K562 (cell line): Measurements from ENCODE around the gene TBX3. TPM values are rescaled to one million over a fixed set of nuclear protein-coding genes. Genes with fewer than 3 reads are reported as not detected.

Source experiments
- ATAC-seq: fragments of 200-7000 bp; cut with Tn5 transposase; 3 replicates; pipeline ENCODE4 v1.9.1; 2020; ENCODE audit warnings: moderate library complexity
- BruUV-seq: library from RNA; stranded (reverse); fragments of 400-500 nt; replicated peaks from 2 replicates; lab custom pipeline; 2021; lab: Mats Ljungman, UMichigan
- CTCF ChIA-PET: fragments of 300-600 bp; formaldehyde crosslinking; extraction: SDS; loops from one replicate; lab custom pipeline; 2021; ENCODE audit warnings: low intra/inter-chr PET ratio; lab: Yijun Ruan, JAX
- POLR2A ChIA-PET: fragments of 300-600, 350-650 bp; sonication (Branson Sonifier 250); formaldehyde crosslinking; extraction: SDS; loops from one replicate; lab custom pipeline; 2021; ENCODE audit warnings: antibody characterized with exemption, inconsistent platforms; lab: Yijun Ruan, JAX
- DNase-seq, 4 experiments: peaks; one replicate each; pipeline versions ENCODE4 v3.0.0 to v3.0.0-alpha.2; 2011 to 2018; ENCODE audit warnings: low spot score in 3 of 4, mixed read lengths in 3 of 4; ENCODE audit errors: extremely low read depth in 1 of 4
- FAIRE-seq: peaks from 2 replicates; lab custom pipeline; 2011; peaks lifted over from hg19 to GRCh38; lab: Jason Lieb, UNC
- H2AFZ ChIP-seq: 2 replicates; pipeline ENCODE4 v1.6.0; 2011; ENCODE audit warnings: low read depth, low read length, control low read depth, inconsistent platforms
- H3K27ac ChIP-seq: fragments of 200-600 bp; 3 replicates; pipeline ENCODE4 v1.8.0; 2011; ENCODE audit warnings: low read depth, mild to moderate bottlenecking, control low read depth, inconsistent platforms, low read length, moderate library complexity, mixed read lengths; ENCODE audit errors: extremely low read depth
- H3K27me3 ChIP-seq, 2 experiments: fragments of 300-600 bp in 1 of 2; 2 replicates in 1 of 2; 3 replicates in 1 of 2; pipeline versions ENCODE4 v1.6.0 to v1.8.0; 2011; ENCODE audit warnings: inconsistent platforms in 2 of 2, low read length in 2 of 2, mild to moderate bottlenecking in 1 of 2, mixed read lengths in 1 of 2, moderate library complexity in 1 of 2; ENCODE audit not compliant: control insufficient read depth in 2 of 2, insufficient read depth in 2 of 2
- H3K36me3 ChIP-seq: fragments of 300-600 bp; 3 replicates; pipeline ENCODE4 v1.8.0; 2011; ENCODE audit warnings: mild to moderate bottlenecking, low read length, inconsistent platforms; ENCODE audit not compliant: control insufficient read depth, insufficient read depth
- H3K4me1 ChIP-seq, 2 experiments: fragments of 200-600 bp in 1 of 2; replicated peaks in 1 of 2; 2 replicates in 1 of 2; 3 replicates in 1 of 2; pipeline versions ENCODE4 v1.5.1 to v1.8.0; 2011; ENCODE audit warnings: inconsistent platforms in 2 of 2, low read length in 2 of 2, mild to moderate bottlenecking in 1 of 2, mixed read lengths in 1 of 2, moderate library complexity in 1 of 2; ENCODE audit not compliant: control insufficient read depth in 2 of 2, insufficient read depth in 2 of 2
- H3K4me2 ChIP-seq: 2 replicates; pipeline ENCODE4 v1.6.1; 2011; ENCODE audit warnings: low read length, control low read depth, inconsistent platforms, mixed read lengths; ENCODE audit not compliant: insufficient read depth
- H3K4me3 ChIP-seq: fragments of 200-600 bp; sonication (generic), shearing (Covaris generic); 2 replicates; pipeline ENCODE4 v1.5.1; 2016; ENCODE audit warnings: control low read depth, inconsistent platforms
- H3K79me2 ChIP-seq: fragments of 200-600 bp; 3 replicates; pipeline ENCODE4 v1.8.0; 2011; ENCODE audit warnings: low read length, inconsistent platforms; ENCODE audit not compliant: control insufficient read depth, insufficient read depth
- H3K9ac ChIP-seq, 2 experiments: 2 replicates each; pipeline versions ENCODE4 v1.6.0 to v1.6.1; 2011; ENCODE audit warnings: low read depth in 2 of 2, low read length in 2 of 2, control low read depth in 1 of 2, inconsistent platforms in 1 of 2, mild to moderate bottlenecking in 1 of 2, mixed read lengths in 1 of 2; ENCODE audit not compliant: insufficient read depth in 1 of 2
- H3K9me1 ChIP-seq: one replicate; pipeline ENCODE4 v1.6.0; 2011; ENCODE audit warnings: inconsistent platforms, mild to moderate bottlenecking, low read length, moderate library complexity; ENCODE audit not compliant: control insufficient read depth, insufficient read depth
- H3K9me3 ChIP-seq: replicated peaks from 2 replicates; pipeline ENCODE4 v1.5.1; 2011; ENCODE audit warnings: low read depth, low read length, inconsistent platforms; ENCODE audit not compliant: control insufficient read depth, insufficient read depth
- H4K20me1 ChIP-seq: replicated peaks from 2 replicates; pipeline ENCODE4 v1.6.1; 2011; ENCODE audit warnings: low read length, inconsistent platforms, mixed read lengths; ENCODE audit not compliant: control insufficient read depth, insufficient read depth
- ATF7 ChIP-seq: fragments of 450-650 bp; IDR thresholded peaks from 2 replicates; pipeline ENCODE4 v1.7.1; 2014; ENCODE audit warnings: mild to moderate bottlenecking, moderate library complexity
- CHCHD3 ChIP-seq: fragments of 250-450 bp; sonication (Bioruptor Pico); IDR thresholded peaks from 2 replicates; pipeline ENCODE4 v2.1.2; 2022; ENCODE audit warnings: mild to moderate bottlenecking
- EZH2 ChIP-seq: IDR thresholded peaks from 2 replicates; pipeline ENCODE4 v1.6.1; 2012; ENCODE audit warnings: low read depth, mild to moderate bottlenecking, inconsistent platforms, low read length, borderline replicate concordance
- GMEB1 ChIP-seq: fragments of 250-450 bp; sonication (Bioruptor Pico); IDR thresholded peaks from 2 replicates; pipeline ENCODE4 v1.4.0; 2020; ENCODE audit warnings: mild to moderate bottlenecking
- HDAC3 ChIP-seq: fragments of 450-650 bp; IDR thresholded peaks from 2 replicates; pipeline ENCODE4 v1.6.1; 2018; ENCODE audit warnings: borderline replicate concordance, mild to moderate bottlenecking, moderate library complexity; ENCODE audit not compliant: partially characterized antibody
- MYC ChIP-seq, 2 experiments: fragments of 250-450 bp in 1 of 2; sonication (Bioruptor Pico) in 1 of 2; IDR thresholded peaks; 2 replicates each; pipeline versions ENCODE4 v1.5.1 to v1.6.1; 2012 to 2021; ENCODE audit warnings: low read depth in 2 of 2, borderline replicate concordance in 1 of 2, improper control_type of control experiment in 1 of 2, low read length in 1 of 2, mild to moderate bottlenecking in 1 of 2, moderate library complexity in 1 of 2
- NFE2L1 ChIP-seq: fragments of 450-650 bp; IDR thresholded peaks from 2 replicates; pipeline ENCODE4 v1.6.1; 2016; ENCODE audit warnings: missing genetic modification characterization, low read depth, mild to moderate bottlenecking, missing compliant biosample characterization, moderate library complexity, borderline replicate concordance
- POLR2A ChIP-seq: fragments of 450-650 bp; conservative IDR thresholded peaks from 2 replicates; pipeline ENCODE4 v1.6.1; 2016
- RB1 ChIP-seq: fragments of 450-650 bp; IDR thresholded peaks from 2 replicates; pipeline ENCODE4 v1.6.1; 2017; ENCODE audit warnings: low read depth, mild to moderate bottlenecking
- RBM22 ChIP-seq: fragments of 200-400 bp; formaldehyde crosslinking; IDR thresholded peaks from 2 replicates; pipeline ENCODE4 v1.6.1; 2018; ENCODE audit warnings: low read length, low read depth; ENCODE audit not compliant: poor library complexity, severe bottlenecking
- RFX7 ChIP-seq: fragments of 250-450 bp; sonication (Bioruptor Pico); IDR thresholded peaks from 2 replicates; pipeline ENCODE4 v1.5.1; 2021; ENCODE audit warnings: mild to moderate bottlenecking
- WGBS: fragments of 100-300 bp; shearing (Covaris generic); methylation state at CpG from one replicate; pipeline ENCODE4 v1.1.6; 2016; ENCODE audit warnings: low coverage, mixed read lengths; ENCODE audit not compliant: insufficient coverage; ENCODE audit errors: missing lambda C conversion rate; 5-methylcytosine and 5-hydroxymethylcytosine counted together
- in situ Hi-C: fragments of 300-500 bp; cut with MboI; formaldehyde crosslinking; loops from 4 replicates; pipeline ENCODE4 v1.15.0; 2018; ENCODE audit warnings: inconsistent platforms, mixed read lengths
- intact Hi-C: fragments of 100-400 bp; cut with micrococcal nuclease; formaldehyde crosslinking; loops from 2 replicates; pipeline ENCODE4 v1.14.2; 2022
- polyA plus RNA-seq, 8 experiments: library from polyadenylated mRNA; depleted of rRNA in 4 of 8; stranded (reverse) in 5 of 8; unstranded in 3 of 8; fragments of >200 nt; fragmentation: Nextera tagmentation in 2 of 8; fragmentation: Illumina TruSeq in 1 of 8; extraction: Ambion mirVana in 2 of 8; extraction: Trizol in 1 of 8; gene quantifications; 2 replicates each; pipeline versions ENCODE4 v1.2.1 to v1.2.3, GENCODE V29; 2011 to 2014; ENCODE audit warnings: inconsistent platforms in 1 of 8, missing spikeins in 1 of 8
- total RNA-seq, 7 experiments: library from RNA; depleted of rRNA in 6 of 7; stranded (reverse); fragments of >200 nt in 6 of 7; fragmentation: Illumina TruSeq in 2 of 7; extraction: Trizol in 2 of 7; gene quantifications; 2 replicates each; pipeline versions ENCODE4 v1.2.1 to v1.2.3, GENCODE V29; 2011 to 2021; ENCODE audit warnings: low replicate concordance in 1 of 7
- TF ChIP-seq, protein P1 (sequence below): conservative IDR thresholded peaks from 2 replicates; pipeline ENCODE4 v1.6.1; 2011; ENCODE audit warnings: low read depth, mild to moderate bottlenecking, low read length; ENCODE audit not compliant: control insufficient read depth
- TF ChIP-seq, protein P2 (sequence below): sonication (generic); formaldehyde crosslinking; IDR thresholded peaks from 2 replicates; pipeline ENCODE4 v1.8.1; 2023; ENCODE audit warnings: missing genetic modification reagents, mild to moderate bottlenecking, borderline replicate concordance

TBX3 gene
- total and polyA plus RNA-seq, 9 of the 15 experiments (the other 6 are each of a cell fraction or from before 2014, with no cell fraction given) = 0.03 to 0.60 (median 0.19) TPM

- H4K20me1 ChIP-seq = peaks cover 8% of the 10 kb centered on the region; the same call in 1 of the 2 replicates
- WGBS = 13% methylated on average over 29 of the region's 55 CpGs
- DNase-seq = no peak
- ATAC-seq = no peak
- no peaks in the 10 kb centered on the region for H3K9me1 ChIP-seq
- peaks cover 30 to 66% of the 10 kb centered on the region in 2 experiments; a peak in 3 of 5 replicates for H3K27me3 ChIP-seq
- H3K36me3 ChIP-seq = no peaks in the 10 kb centered on the region
- CTCF ChIA-PET = no interaction called here
- BruUV-seq = no TSS peak
- H2AFZ ChIP-seq = no peak overlapping the region
- H3K9ac ChIP-seq = no peak overlapping the region
- in situ Hi-C loops = no loop called here
- POLR2A ChIA-PET = interaction anchor here (0.6 kb wide), 2 partner anchors 14 to 284 kb away, joined by 4 read pairs; no protein-coding TSS in a partner anchor
- intact Hi-C loops = no loop called here
- H3K9me3 ChIP-seq = no peaks in the 10 kb centered on the region
- H3K4me1 ChIP-seq = no peaks in the 10 kb centered on the region; a peak in 1 of 5 replicates
- FAIRE-seq = no peak
- H3K27ac ChIP-seq = no peak overlapping the region
- H3K4me2 ChIP-seq = no peak overlapping the region
- H3K79me2 ChIP-seq = no peaks in the 10 kb centered on the region
- H3K4me3 ChIP-seq = no peak overlapping the region
- no peak for TF ChIP-seq RFX7 (CRISPR knock-in tag)
- TF ChIP-seq, protein P1, sequence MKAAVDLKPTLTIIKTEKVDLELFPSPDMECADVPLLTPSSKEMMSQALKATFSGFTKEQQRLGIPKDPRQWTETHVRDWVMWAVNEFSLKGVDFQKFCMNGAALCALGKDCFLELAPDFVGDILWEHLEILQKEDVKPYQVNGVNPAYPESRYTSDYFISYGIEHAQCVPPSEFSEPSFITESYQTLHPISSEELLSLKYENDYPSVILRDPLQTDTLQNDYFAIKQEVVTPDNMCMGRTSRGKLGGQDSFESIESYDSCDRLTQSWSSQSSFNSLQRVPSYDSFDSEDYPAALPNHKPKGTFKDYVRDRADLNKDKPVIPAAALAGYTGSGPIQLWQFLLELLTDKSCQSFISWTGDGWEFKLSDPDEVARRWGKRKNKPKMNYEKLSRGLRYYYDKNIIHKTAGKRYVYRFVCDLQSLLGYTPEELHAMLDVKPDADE = no peak
- TF ChIP-seq RB1 = no peak
- no peak for TF ChIP-seq NFE2L1
- no peak for TF ChIP-seq ATF7
- TF ChIP-seq POLR2A = no peak
- no peak for TF ChIP-seq CHCHD3 (CRISPR knock-in tag)
- no peak for TF ChIP-seq MYC (IDR thresholded peaks at IDR 0.05; ENCODE audit: low read depth, low read length)
- TF ChIP-seq MYC (CRISPR knock-in tag; IDR thresholded peaks at IDR 0.05; ENCODE audit: borderline replicate concordance, low read depth) = no peak
- no peak for TF ChIP-seq HDAC3
- TF ChIP-seq EZH2 = no peak
- no peak for TF ChIP-seq GMEB1
- TF ChIP-seq, protein P2, sequence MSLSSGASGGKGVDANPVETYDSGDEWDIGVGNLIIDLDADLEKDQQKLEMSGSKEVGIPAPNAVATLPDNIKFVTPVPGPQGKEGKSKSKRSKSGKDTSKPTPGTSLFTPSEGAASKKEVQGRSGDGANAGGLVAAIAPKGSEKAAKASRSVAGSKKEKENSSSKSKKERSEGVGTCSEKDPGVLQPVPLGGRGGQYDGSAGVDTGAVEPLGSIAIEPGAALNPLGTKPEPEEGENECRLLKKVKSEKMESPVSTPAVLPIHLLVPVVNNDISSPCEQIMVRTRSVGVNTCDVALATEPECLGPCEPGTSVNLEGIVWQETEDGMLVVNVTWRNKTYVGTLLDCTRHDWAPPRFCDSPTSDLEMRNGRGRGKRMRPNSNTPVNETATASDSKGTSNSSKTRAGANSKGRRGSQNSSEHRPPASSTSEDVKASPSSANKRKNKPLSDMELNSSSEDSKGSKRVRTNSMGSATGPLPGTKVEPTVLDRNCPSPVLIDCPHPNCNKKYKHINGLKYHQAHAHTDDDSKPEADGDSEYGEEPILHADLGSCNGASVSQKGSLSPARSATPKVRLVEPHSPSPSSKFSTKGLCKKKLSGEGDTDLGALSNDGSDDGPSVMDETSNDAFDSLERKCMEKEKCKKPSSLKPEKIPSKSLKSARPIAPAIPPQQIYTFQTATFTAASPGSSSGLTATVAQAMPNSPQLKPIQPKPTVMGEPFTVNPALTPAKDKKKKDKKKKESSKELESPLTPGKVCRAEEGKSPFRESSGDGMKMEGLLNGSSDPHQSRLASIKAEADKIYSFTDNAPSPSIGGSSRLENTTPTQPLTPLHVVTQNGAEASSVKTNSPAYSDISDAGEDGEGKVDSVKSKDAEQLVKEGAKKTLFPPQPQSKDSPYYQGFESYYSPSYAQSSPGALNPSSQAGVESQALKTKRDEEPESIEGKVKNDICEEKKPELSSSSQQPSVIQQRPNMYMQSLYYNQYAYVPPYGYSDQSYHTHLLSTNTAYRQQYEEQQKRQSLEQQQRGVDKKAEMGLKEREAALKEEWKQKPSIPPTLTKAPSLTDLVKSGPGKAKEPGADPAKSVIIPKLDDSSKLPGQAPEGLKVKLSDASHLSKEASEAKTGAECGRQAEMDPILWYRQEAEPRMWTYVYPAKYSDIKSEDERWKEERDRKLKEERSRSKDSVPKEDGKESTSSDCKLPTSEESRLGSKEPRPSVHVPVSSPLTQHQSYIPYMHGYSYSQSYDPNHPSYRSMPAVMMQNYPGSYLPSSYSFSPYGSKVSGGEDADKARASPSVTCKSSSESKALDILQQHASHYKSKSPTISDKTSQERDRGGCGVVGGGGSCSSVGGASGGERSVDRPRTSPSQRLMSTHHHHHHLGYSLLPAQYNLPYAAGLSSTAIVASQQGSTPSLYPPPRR = no peak
- TF ChIP-seq RBM22 = no peak
These were observed 14.0 kb upstream of the TBX3 start for GRCh38 chr12:114697741-114698565.
